Bronchial epithelial cell (primary cell): ENCODE data around the gene GPR55. TPM values are rescaled to one million over a fixed set of nuclear protein-coding genes. Genes with fewer than 3 reads are reported as not detected.

ENCODE experiments used
- DNase-seq: peaks from one replicate; pipeline ENCODE4 v3.0.0-alpha.2; 2010; ENCODE audit warnings: low read depth
- FAIRE-seq: peaks from 2 replicates; lab custom pipeline; 2011; peaks lifted over from hg19 to GRCh38; lab: Jason Lieb, UNC
- H3K27me3 ChIP-seq: 2 replicates; pipeline ENCODE4 v1.5.1; 2011; ENCODE audit warnings: low read length; ENCODE audit not compliant: control insufficient read depth, insufficient read depth
- H3K36me3 ChIP-seq: 2 replicates; pipeline ENCODE4 v1.5.1; 2011; ENCODE audit warnings: low read length; ENCODE audit not compliant: control insufficient read depth, insufficient read depth
- H3K4me3 ChIP-seq: 2 replicates; pipeline ENCODE4 v1.5.1; 2011; ENCODE audit warnings: mild to moderate bottlenecking, low read depth, low read length, control low read depth
- total RNA-seq: library from RNA; depleted of rRNA; stranded (reverse); fragments of >200 nt; gene quantifications from 2 replicates; pipeline ENCODE4 v1.2.1, GENCODE V29; 2014
- TF ChIP-seq, protein P1 (sequence below): IDR thresholded peaks from 2 replicates; pipeline ENCODE4 v1.5.1; 2011; ENCODE audit warnings: mild to moderate bottlenecking, moderate library complexity, low read length, control low read depth, inconsistent platforms; ENCODE audit not compliant: insufficient read depth, severe bottlenecking

The GPR55 gene
- total RNA-seq, 1 donor from 2014 or later = not detected

DNA sequence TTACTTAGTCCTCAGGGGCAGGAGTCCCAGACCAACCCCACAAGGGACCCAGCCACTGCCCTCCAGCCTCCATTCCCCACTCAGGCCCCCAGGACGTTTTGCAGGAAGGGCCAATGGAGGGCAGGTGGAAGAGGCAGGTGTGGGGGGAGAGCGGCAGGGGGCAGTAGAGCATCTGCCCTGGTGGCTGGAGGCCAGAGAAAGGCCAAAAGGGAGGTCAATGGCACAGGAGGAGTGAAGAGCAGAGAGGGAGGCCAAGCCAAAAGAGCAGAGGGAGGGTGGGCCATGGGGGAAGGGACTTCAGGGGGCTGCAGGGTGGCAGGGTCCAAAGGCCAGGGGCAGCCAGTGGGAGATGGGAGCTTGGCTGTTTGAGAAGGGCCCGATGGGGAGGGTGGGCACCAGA is 17.3 kb upstream of the GPR55 start:
- TF ChIP-seq, protein P1, sequence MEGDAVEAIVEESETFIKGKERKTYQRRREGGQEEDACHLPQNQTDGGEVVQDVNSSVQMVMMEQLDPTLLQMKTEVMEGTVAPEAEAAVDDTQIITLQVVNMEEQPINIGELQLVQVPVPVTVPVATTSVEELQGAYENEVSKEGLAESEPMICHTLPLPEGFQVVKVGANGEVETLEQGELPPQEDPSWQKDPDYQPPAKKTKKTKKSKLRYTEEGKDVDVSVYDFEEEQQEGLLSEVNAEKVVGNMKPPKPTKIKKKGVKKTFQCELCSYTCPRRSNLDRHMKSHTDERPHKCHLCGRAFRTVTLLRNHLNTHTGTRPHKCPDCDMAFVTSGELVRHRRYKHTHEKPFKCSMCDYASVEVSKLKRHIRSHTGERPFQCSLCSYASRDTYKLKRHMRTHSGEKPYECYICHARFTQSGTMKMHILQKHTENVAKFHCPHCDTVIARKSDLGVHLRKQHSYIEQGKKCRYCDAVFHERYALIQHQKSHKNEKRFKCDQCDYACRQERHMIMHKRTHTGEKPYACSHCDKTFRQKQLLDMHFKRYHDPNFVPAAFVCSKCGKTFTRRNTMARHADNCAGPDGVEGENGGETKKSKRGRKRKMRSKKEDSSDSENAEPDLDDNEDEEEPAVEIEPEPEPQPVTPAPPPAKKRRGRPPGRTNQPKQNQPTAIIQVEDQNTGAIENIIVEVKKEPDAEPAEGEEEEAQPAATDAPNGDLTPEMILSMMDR = no peak
- Histone ChIP-seq H3K4me3 (no peak overlapping the region), H3K36me3 (no peaks in the 10 kb centered on the region), H3K27me3 (no peaks in the 10 kb centered on the region)
- no peak for FAIRE-seq
- no peak for DNase-seq

DNA sequence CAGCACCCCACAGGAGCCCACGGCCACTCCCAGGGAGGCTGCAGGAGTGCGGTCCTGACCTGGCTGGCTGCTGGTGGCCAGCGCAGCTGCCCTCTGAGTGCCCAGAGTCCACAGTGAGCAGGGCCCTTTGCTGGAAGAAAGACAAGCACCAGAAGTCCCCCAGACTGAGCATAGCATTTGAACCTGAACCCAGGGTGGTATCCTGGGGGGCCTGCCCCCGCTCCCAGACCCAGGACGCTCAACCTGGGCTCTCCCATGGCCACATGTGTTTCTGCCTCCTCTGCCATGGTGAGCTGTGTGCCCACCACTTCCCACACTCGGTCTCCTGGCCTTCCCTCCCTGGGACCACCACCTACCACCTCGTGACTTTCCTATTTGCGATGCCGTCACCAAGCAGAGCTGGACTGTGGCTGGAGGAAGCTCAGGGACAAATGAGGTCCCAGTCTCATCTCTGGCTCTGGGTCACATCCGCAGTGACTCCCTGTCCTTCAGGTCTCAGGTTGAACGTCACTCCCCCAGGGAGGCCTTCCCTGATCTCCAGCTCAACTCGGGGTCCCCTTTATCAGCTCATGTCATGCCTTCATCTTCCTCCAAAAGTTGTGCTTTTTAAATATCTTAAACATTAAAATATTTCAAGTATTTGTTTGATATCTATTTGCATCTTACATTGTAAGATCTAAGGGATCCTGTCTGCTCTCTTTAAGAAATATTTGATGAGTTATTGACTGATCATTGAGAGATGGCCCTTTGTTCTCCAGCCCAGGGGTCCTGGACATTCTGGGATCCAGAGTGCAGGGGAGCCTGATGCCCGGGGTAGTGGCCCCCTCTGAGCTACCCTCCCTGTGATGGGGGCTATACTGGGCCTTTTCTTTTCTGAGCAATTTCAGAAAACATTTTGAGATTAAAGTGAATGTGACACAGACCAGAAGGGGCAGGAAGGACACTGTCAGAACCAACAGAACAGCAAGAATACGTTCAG is 16.4 kb upstream of the GPR55 start:
- DNase-seq (no peak), FAIRE-seq (no peak)
- H3K27me3 ChIP-seq = no peaks in the 10 kb centered on the region
- H3K36me3 ChIP-seq = no peaks in the 10 kb centered on the region
- TF ChIP-seq, protein P1 = no peak
- H3K4me3 ChIP-seq = no peak overlapping the region

DNA sequence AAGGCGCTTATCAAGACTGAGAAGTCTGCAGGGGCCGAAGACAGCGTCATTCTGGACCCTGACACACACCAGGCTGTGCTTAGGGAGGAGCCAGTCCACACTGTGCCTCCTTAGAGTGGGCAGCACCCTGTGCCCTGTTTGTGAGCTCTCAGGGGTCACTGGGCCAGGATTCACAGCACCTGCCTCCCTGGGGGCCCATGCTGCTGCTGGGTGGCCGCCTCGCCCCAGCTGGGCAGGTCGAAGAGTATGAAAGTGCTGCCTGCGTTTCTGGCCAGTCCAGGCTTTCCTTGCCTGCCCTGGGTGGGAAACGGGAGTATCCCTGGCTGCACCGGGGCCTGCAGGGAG is 15.4 kb upstream of the GPR55 start:
- DNase-seq = no peak
- H3K27me3 ChIP-seq = no peaks in the 10 kb centered on the region
- H3K36me3 ChIP-seq = no peaks in the 10 kb centered on the region
- H3K4me3 ChIP-seq = no peak overlapping the region
- FAIRE-seq = no peak
- TF ChIP-seq, protein P1 = no peak

DNA sequence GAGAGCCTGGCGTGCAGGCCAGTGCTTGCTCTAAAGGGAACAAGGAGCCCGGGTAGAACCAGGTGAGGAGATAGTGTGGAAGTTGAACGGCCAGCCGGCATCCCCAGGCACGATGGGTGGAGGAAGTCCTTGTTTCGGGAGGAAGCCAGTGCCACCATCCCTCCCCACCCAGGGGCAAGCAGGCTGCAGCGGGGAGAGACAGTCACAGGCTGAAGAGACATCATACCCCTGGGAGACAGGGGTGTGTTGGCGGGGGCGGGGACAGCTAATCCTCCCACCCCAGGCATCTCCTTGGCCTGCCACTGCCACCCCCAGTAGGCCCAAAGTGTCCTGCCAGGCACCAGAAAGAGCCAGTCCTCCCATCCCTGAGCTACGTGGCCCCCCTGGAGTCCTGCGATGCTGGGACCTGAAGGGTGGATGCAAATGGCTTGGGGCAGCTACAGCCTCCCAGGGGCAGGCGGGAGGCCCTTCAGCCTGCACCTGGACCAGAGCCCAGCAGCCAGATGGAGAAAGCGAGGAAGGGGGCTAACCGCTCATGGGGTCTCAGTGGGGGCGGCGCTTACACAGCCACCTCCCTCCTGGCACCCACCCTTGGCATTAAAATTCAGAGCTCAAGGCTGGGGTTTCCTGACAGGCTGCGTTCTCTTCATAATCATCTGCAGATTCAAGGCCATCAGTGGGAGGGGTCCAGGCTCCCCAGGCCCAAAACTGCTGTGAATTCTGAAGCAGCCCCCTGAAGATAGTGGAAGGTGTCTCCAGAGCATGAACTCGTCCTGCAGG is 14.8 kb upstream of the GPR55 start:
- H3K36me3 ChIP-seq = no peaks in the 10 kb centered on the region
- no peak for FAIRE-seq
- H3K27me3 ChIP-seq = no peaks in the 10 kb centered on the region
- DNase-seq = no peak
- no peak overlapping the region for H3K4me3 ChIP-seq
- TF ChIP-seq, protein P1 = no peak

DNA sequence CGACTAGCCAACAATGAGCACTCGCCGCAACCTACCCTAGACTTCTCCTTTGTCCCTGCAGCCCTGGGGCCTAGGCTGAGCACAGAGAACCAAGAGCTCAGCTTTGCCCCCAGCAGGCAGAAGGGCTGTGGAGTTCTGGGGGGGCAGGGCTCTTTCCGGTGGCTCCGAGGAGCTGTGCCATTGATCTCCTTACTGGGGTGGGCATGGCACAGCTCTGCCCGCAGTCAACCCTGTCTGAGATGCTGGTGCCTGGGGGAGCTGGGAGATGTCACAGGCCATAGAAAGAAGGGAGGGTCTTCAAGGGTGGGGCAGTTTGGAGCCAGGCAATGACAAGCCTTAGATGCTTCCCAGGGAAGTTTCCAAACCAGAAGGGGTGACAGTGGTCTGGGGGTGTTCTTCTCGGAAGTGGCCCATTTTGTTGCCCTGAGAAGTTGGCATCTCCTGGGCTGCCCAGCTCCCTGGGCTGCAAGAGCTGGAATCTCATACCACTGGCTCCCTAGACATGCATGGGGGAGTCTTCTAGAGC is 14.1 kb upstream of the GPR55 start:
- no peaks in the 10 kb centered on the region for H3K36me3 ChIP-seq
- TF ChIP-seq, protein P1 = no peak
- no peak for DNase-seq
- no peak overlapping the region for H3K4me3 ChIP-seq
- no peaks in the 10 kb centered on the region for H3K27me3 ChIP-seq
- FAIRE-seq = no peak
